Myocyte (in vitro differentiated cells): Measurements from ENCODE around the gene TATDN3. TPM values are rescaled to one million over a fixed set of nuclear protein-coding genes. Genes with fewer than 3 reads are reported as not detected.

ENCODE experiments used
- total RNA-seq: library from RNA; depleted of rRNA; stranded (reverse); fragments of >200 nt; gene quantifications from 2 replicates; pipeline ENCODE4 v1.2.3, GENCODE V29; 2014

Gene TATDN3
- total RNA-seq, 1 donor from 2014 or later: 11.9 TPM

Other genes with a start within 250 kb of the TATDN3 start
- gene ATF3, start 183.1 kb upstream of the TATDN3 start, total RNA-seq: 2.9 and 3.3 TPM in 2 replicates
- gene BATF3, start 92.1 kb upstream of the TATDN3 start, total RNA-seq: 0.51 and 0.94 TPM in 2 replicates
- 17.5 and 23.8 TPM in 2 replicates for gene NSL1, start 117 bp upstream of the TATDN3 start, total RNA-seq
- gene SPATA45, start 55.8 kb downstream of the TATDN3 start, total RNA-seq: not detected in 2 replicates
- 3.0 TPM in 2 replicates for gene FLVCR1, start 66.4 kb downstream of the TATDN3 start, total RNA-seq
- 75.0 and 113 TPM in 2 replicates for gene VASH2, start 158.6 kb downstream of the TATDN3 start, total RNA-seq
- 36.3 and 59.0 TPM in 2 replicates for gene ANGEL2, start 224.0 kb downstream of the TATDN3 start, total RNA-seq